ENCODE measurements around the gene NDUFB3. TPM values are rescaled to one million over a fixed set of nuclear protein-coding genes. Genes with fewer than 3 reads are reported as not detected.

Gene NDUFB3
- total and polyA plus RNA-seq, 2 experiments from 2014 or later, result 34.3 to 230 TPM

DNA sequence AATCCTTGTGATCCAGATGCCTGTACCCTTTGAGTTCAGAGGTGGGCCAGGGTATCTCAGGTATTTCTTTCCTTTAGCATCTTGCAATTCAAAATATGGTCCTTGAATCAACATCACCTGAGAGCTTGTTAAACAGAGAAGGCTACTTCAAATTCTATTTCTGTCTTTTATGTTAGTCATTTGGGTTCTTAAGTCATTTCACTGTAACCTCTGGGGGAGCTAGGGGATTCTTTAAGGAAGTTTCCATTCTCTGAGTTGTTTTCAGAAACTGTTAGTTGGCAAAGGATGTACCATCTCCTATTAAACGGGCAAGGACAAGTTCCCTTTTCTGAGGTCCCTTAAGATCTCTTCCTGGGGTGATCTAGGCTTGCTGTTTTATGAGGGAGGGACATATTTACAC lies 60.7 kb downstream of the NDUFB3 start (continued):
- TF ChIP-seq ZNF462 (CRISPR knock-in tag; IDR thresholded peaks at IDR 0.05), result no peak
- TF ChIP-seq CREB1 (CRISPR knock-in tag; IDR thresholded peaks at IDR 0.05; ENCODE audit: low read depth), result no peak
- TF ChIP-seq NANOG (IDR thresholded peaks at IDR 0.05; ENCODE audit: borderline replicate concordance), result no peak
- TF ChIP-seq ZNF331 (CRISPR knock-in tag; IDR thresholded peaks at IDR 0.05; ENCODE audit: low read depth), result no peak
- TF ChIP-seq EZH2phosphoT487 (IDR thresholded peaks at IDR 0.05; ENCODE audit: unreplicated experiment), result no peak
- TF ChIP-seq, protein P1, sequence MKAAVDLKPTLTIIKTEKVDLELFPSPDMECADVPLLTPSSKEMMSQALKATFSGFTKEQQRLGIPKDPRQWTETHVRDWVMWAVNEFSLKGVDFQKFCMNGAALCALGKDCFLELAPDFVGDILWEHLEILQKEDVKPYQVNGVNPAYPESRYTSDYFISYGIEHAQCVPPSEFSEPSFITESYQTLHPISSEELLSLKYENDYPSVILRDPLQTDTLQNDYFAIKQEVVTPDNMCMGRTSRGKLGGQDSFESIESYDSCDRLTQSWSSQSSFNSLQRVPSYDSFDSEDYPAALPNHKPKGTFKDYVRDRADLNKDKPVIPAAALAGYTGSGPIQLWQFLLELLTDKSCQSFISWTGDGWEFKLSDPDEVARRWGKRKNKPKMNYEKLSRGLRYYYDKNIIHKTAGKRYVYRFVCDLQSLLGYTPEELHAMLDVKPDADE (IDR thresholded peaks at IDR 0.05), result no peak
- TF ChIP-seq, protein P2, sequence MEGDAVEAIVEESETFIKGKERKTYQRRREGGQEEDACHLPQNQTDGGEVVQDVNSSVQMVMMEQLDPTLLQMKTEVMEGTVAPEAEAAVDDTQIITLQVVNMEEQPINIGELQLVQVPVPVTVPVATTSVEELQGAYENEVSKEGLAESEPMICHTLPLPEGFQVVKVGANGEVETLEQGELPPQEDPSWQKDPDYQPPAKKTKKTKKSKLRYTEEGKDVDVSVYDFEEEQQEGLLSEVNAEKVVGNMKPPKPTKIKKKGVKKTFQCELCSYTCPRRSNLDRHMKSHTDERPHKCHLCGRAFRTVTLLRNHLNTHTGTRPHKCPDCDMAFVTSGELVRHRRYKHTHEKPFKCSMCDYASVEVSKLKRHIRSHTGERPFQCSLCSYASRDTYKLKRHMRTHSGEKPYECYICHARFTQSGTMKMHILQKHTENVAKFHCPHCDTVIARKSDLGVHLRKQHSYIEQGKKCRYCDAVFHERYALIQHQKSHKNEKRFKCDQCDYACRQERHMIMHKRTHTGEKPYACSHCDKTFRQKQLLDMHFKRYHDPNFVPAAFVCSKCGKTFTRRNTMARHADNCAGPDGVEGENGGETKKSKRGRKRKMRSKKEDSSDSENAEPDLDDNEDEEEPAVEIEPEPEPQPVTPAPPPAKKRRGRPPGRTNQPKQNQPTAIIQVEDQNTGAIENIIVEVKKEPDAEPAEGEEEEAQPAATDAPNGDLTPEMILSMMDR (conservative IDR thresholded peaks at IDR 0.05; ENCODE audit: low read depth in 2 of 2), result no peak
- TF ChIP-seq POLR2AphosphoS5 (IDR thresholded peaks at IDR 0.05; ENCODE audit: low read depth), result no peak
- no peak for TF ChIP-seq EZH2 (IDR thresholded peaks at IDR 0.05; ENCODE audit: low read depth, unreplicated experiment)

Small RNA genes within 50 kb of the gene (small RNA-seq; reads per million reads assigned to genes)
- gene RNU6-1206P (ENCODE audit: low replicate concordance), result not detected

Other genes with a start within 250 kb of the NDUFB3 start
- gene CLK1, start 207.3 kb upstream of the NDUFB3 start, total RNA-seq (2014; rRNA removed; shearing (Covaris generic)), result 26.7 and 43.3 TPM in 2 replicates
- 36.0 and 44.7 TPM in 2 replicates for gene CLK1, start 207.3 kb upstream of the NDUFB3 start, polyA plus RNA-seq (2016; fragmentation: Nextera tagmentation; extraction: Ambion mirVana)
- gene PPIL3, start 182.9 kb upstream of the NDUFB3 start, total RNA-seq (2014; rRNA removed; shearing (Covaris generic)), result 42.9 and 123 TPM in 2 replicates
- 42.1 and 54.0 TPM in 2 replicates for gene PPIL3, start 182.9 kb upstream of the NDUFB3 start, polyA plus RNA-seq (2016; fragmentation: Nextera tagmentation; extraction: Ambion mirVana)
- gene NIF3L1, start 182.6 kb upstream of the NDUFB3 start, total RNA-seq (2014; rRNA removed; shearing (Covaris generic)), result 53.0 and 63.9 TPM in 2 replicates
- 62.8 and 70.8 TPM in 2 replicates for gene NIF3L1, start 182.6 kb upstream of the NDUFB3 start, polyA plus RNA-seq (2016; fragmentation: Nextera tagmentation; extraction: Ambion mirVana)
- gene ORC2, start 108.3 kb upstream of the NDUFB3 start, total RNA-seq (2014; rRNA removed; shearing (Covaris generic)), result 42.0 and 47.5 TPM in 2 replicates
- gene ORC2, start 108.3 kb upstream of the NDUFB3 start, polyA plus RNA-seq (2016; fragmentation: Nextera tagmentation; extraction: Ambion mirVana), result 26.0 and 26.1 TPM in 2 replicates
- gene HYCC2, start 330 bp upstream of the NDUFB3 start, total RNA-seq (2014; rRNA removed; shearing (Covaris generic)), result 4.8 and 5.5 TPM in 2 replicates
- 2.2 and 2.4 TPM in 2 replicates for gene HYCC2, start 330 bp upstream of the NDUFB3 start, polyA plus RNA-seq (2016; fragmentation: Nextera tagmentation; extraction: Ambion mirVana)
- gene CFLAR, start 44.2 kb downstream of the NDUFB3 start, total RNA-seq (2014; rRNA removed; shearing (Covaris generic)), result 15.1 and 16.2 TPM in 2 replicates
- 10.0 and 10.1 TPM in 2 replicates for gene CFLAR, start 44.2 kb downstream of the NDUFB3 start, polyA plus RNA-seq (2016; fragmentation: Nextera tagmentation; extraction: Ambion mirVana)
- gene CASP10, start 111.1 kb downstream of the NDUFB3 start, total RNA-seq (2014; rRNA removed; shearing (Covaris generic)), result 2.9 and 3.5 TPM in 2 replicates
- gene CASP10, start 111.1 kb downstream of the NDUFB3 start, polyA plus RNA-seq (2016; fragmentation: Nextera tagmentation; extraction: Ambion mirVana), result 1.9 and 2.4 TPM in 2 replicates
- gene CASP8, start 188.5 kb downstream of the NDUFB3 start, total RNA-seq (2014; rRNA removed; shearing (Covaris generic)), result 3.6 and 6.8 TPM in 2 replicates
- gene CASP8, start 188.5 kb downstream of the NDUFB3 start, polyA plus RNA-seq (2016; fragmentation: Nextera tagmentation; extraction: Ambion mirVana), result 2.3 TPM in 2 replicates

All from GM23338 (cell line).